HepG2 (cell line): ENCODE results near the gene COX7A2L. TPM values are rescaled to one million over a fixed set of nuclear protein-coding genes. Genes with fewer than 3 reads are reported as not detected.

Experiments
- ATAC-seq: fragments of 200-7000 bp; cut with Tn5 transposase; 3 replicates; pipeline ENCODE4 v1.9.1; 2020; ENCODE audit warnings: mild to moderate bottlenecking, moderate library complexity
- BruUV-seq: library from RNA; stranded (reverse); fragments of 400-500 nt; replicated peaks from 2 replicates; lab custom pipeline; 2021; lab: Mats Ljungman, UMichigan
- CTCF ChIA-PET: fragments of 300-600 bp; formaldehyde crosslinking; extraction: SDS; loops from one replicate; lab custom pipeline; 2021; ENCODE audit warnings: low total read pairs, inconsistent platforms, low intra/inter-chr PET ratio; lab: Yijun Ruan, JAX
- POLR2A ChIA-PET: fragments of 350-600 bp; sonication (Branson Sonifier 250); formaldehyde crosslinking; loops from one replicate; lab custom pipeline; 2020; ENCODE audit warnings: antibody characterized with exemption, inconsistent platforms; lab: Yijun Ruan, JAX
- DNase-seq: peaks from one replicate; pipeline ENCODE4 v3.0.0-alpha.2; 2015; ENCODE audit warnings: low spot score
- FAIRE-seq: peaks from 3 replicates; lab custom pipeline; 2011; peaks lifted over from hg19 to GRCh38; lab: Jason Lieb, UNC
- H2AFZ ChIP-seq: one replicate; pipeline ENCODE4 v1.6.1; 2011; ENCODE audit warnings: low read length, inconsistent platforms
- H3K27ac ChIP-seq: fragments of 300-600 bp; 3 replicates; pipeline ENCODE4 v1.8.0; 2011; ENCODE audit warnings: mixed run types, mild to moderate bottlenecking, mixed read lengths, low read length, inconsistent platforms; ENCODE audit not compliant: insufficient read depth; ENCODE audit errors: extremely low read length
- H3K27me3 ChIP-seq, 2 experiments: fragments of 200-600 bp in 1 of 2; 2 replicates in 1 of 2; 3 replicates in 1 of 2; pipeline versions ENCODE4 v1.6.0 to v1.8.0; 2011; ENCODE audit warnings: low read length in 2 of 2, mild to moderate bottlenecking in 2 of 2, moderate library complexity in 2 of 2, inconsistent platforms in 1 of 2; ENCODE audit not compliant: insufficient read depth in 2 of 2, control insufficient read depth in 1 of 2
- H3K36me3 ChIP-seq, 2 experiments: fragments of 200-600 bp in 1 of 2; replicated peaks in 1 of 2; 2 replicates in 1 of 2; 3 replicates in 1 of 2; pipeline versions ENCODE4 v1.5.1 to v1.8.0; 2011; ENCODE audit warnings: low read length in 2 of 2, inconsistent platforms in 1 of 2; ENCODE audit not compliant: insufficient read depth in 2 of 2, control insufficient read depth in 1 of 2
- H3K4me1 ChIP-seq: 2 replicates; pipeline ENCODE4 v1.5.1; 2012; ENCODE audit warnings: low read length, inconsistent platforms; ENCODE audit not compliant: insufficient read depth
- H3K4me2 ChIP-seq: 2 replicates; pipeline ENCODE4 v1.6.0; 2011; ENCODE audit warnings: low read depth, low read length, inconsistent platforms
- H3K4me3 ChIP-seq, 3 experiments: fragments of 200-600 bp in 1 of 3; sonication (generic), shearing (Covaris generic) in 1 of 3; replicated peaks in 1 of 3; 2 replicates each; pipeline ENCODE4 v1.5.1; 2011 to 2016; ENCODE audit warnings: low read length in 3 of 3, inconsistent platforms in 2 of 3, low read depth in 2 of 3, mild to moderate bottlenecking in 2 of 3, control low read depth in 1 of 3, mixed read lengths in 1 of 3; ENCODE audit not compliant: insufficient read depth in 1 of 3
- H3K79me2 ChIP-seq: one replicate; pipeline ENCODE4 v1.6.1; 2011; ENCODE audit warnings: low read length, inconsistent platforms; ENCODE audit not compliant: insufficient read depth
- H3K9ac ChIP-seq: 2 replicates; pipeline ENCODE4 v1.6.0; 2011; ENCODE audit warnings: mild to moderate bottlenecking, low read depth, low read length, inconsistent platforms; ENCODE audit not compliant: insufficient read depth
- H3K9me3 ChIP-seq: 2 replicates; pipeline ENCODE4 v1.5.1; 2012; ENCODE audit warnings: mild to moderate bottlenecking, low read length
- H4K20me1 ChIP-seq: 2 replicates; pipeline ENCODE4 v1.6.0; 2011; ENCODE audit warnings: inconsistent platforms, mild to moderate bottlenecking, low read length, moderate library complexity; ENCODE audit not compliant: insufficient read depth
- ATAD3A ChIP-seq: sonication (generic); formaldehyde crosslinking; IDR thresholded peaks from 2 replicates; pipeline ENCODE4 v1.4.0; 2020; ENCODE audit warnings: missing genetic modification reagents
- CENPX ChIP-seq: sonication (generic); formaldehyde crosslinking; IDR thresholded peaks from 2 replicates; pipeline ENCODE4 v1.9.0; 2021; ENCODE audit warnings: mild to moderate bottlenecking, missing genetic modification reagents, moderate library complexity
- HNRNPK ChIP-seq: fragments of 200-400 bp; formaldehyde crosslinking; IDR thresholded peaks from 2 replicates; pipeline ENCODE4 v1.6.1; 2018; ENCODE audit warnings: low read length, low read depth, moderate library complexity, mild to moderate bottlenecking; ENCODE audit not compliant: poor library complexity, severe bottlenecking
- MLX ChIP-seq: IDR thresholded peaks from 2 replicates; pipeline ENCODE4 v1.6.1; 2016
- NFE2 ChIP-seq: sonication (generic); formaldehyde crosslinking; IDR thresholded peaks from 2 replicates; pipeline ENCODE4 v1.4.0; 2020; ENCODE audit warnings: missing genetic modification reagents
- PRMT3 ChIP-seq: sonication (generic); formaldehyde crosslinking; IDR thresholded peaks from 2 replicates; pipeline ENCODE4 v1.8.1; 2022; ENCODE audit warnings: low read depth, mild to moderate bottlenecking, moderate library complexity, missing genetic modification reagents, borderline replicate concordance
- SYNCRIP ChIP-seq: fragments of 200-400 bp; formaldehyde crosslinking; IDR thresholded peaks from 2 replicates; pipeline ENCODE4 v1.6.1; 2018; ENCODE audit warnings: mild to moderate bottlenecking, low read depth, low read length; ENCODE audit not compliant: insufficient read depth
- ZKSCAN1 ChIP-seq: fragments of 150-350 bp; IDR thresholded peaks from 2 replicates; pipeline ENCODE4 v1.6.1; 2014; ENCODE audit warnings: low read length
- ZNF260 ChIP-seq: sonication (generic); formaldehyde crosslinking; IDR thresholded peaks from 2 replicates; pipeline ENCODE4 v1.4.0; 2020; ENCODE audit warnings: missing genetic modification reagents, low read depth, mild to moderate bottlenecking, borderline replicate concordance
- ZSCAN29 ChIP-seq: sonication (generic); formaldehyde crosslinking; conservative IDR thresholded peaks from 2 replicates; pipeline ENCODE4 v1.4.0; 2020; ENCODE audit warnings: mild to moderate bottlenecking, missing genetic modification reagents
- ZSCAN5A ChIP-seq: sonication (generic); formaldehyde crosslinking; IDR thresholded peaks from 2 replicates; pipeline ENCODE4 v1.8.0; 2022; ENCODE audit warnings: mild to moderate bottlenecking, missing genetic modification reagents, borderline replicate concordance
- WGBS: methylation state at CpG from one replicate; pipeline ENCODE4 v1.1.6; 2017; ENCODE audit warnings: low lambda C conversion rate; 5-methylcytosine and 5-hydroxymethylcytosine counted together
- in situ Hi-C: cut with HindIII; loops from 2 replicates; pipeline ENCODE4 v1.10.0; 2017; ENCODE audit warnings: low pct_unique_long_range_greater_than_20kb; ENCODE audit not compliant: extremely low pct_ligation_motif_present
- intact Hi-C: fragments of 100-400 bp; cut with micrococcal nuclease; formaldehyde crosslinking; loops from one replicate; pipeline ENCODE4 v1.10.0; 2022; ENCODE audit not compliant: unreplicated experiment
- polyA plus RNA-seq, 8 experiments: library from polyadenylated mRNA; depleted of rRNA in 3 of 8; stranded (reverse) in 7 of 8; unstranded in 1 of 8; fragments of >200 nt; fragmentation: Illumina TruSeq in 4 of 8; extraction: Trizol in 4 of 8; gene quantifications; 2 replicates each; pipeline versions ENCODE4 v1.2.1 to v1.2.3, GENCODE V29; 2011 to 2016; ENCODE audit warnings: low read depth in 4 of 8, missing spikeins in 1 of 8, mixed read lengths in 1 of 8; ENCODE audit not compliant: insufficient read depth in 1 of 8
- total RNA-seq, 5 experiments: library from RNA; depleted of rRNA; stranded (reverse); fragments of >200 nt; fragmentation: Illumina TruSeq; extraction: Trizol; gene quantifications; 2 replicates each; pipeline ENCODE4 v1.2.3, GENCODE V29; 2016; ENCODE audit warnings: low read depth in 1 of 5
- TF ChIP-seq, protein P1 (sequence below): sonication (generic); IDR thresholded peaks from 2 replicates; pipeline ENCODE4 v1.6.1; 2016; ENCODE audit warnings: low read depth, borderline replicate concordance
- TF ChIP-seq, protein P2 (sequence below): IDR thresholded peaks from 2 replicates; pipeline ENCODE4 v1.6.1; 2012; ENCODE audit warnings: low read depth, low read length, improper control_type of control experiment

Gene COX7A2L
- total and polyA plus RNA-seq, 2 of the 13 experiments (the other 11 are each of a cell fraction or from before 2014, with no cell fraction given) = 155 to 201 TPM

DNA sequence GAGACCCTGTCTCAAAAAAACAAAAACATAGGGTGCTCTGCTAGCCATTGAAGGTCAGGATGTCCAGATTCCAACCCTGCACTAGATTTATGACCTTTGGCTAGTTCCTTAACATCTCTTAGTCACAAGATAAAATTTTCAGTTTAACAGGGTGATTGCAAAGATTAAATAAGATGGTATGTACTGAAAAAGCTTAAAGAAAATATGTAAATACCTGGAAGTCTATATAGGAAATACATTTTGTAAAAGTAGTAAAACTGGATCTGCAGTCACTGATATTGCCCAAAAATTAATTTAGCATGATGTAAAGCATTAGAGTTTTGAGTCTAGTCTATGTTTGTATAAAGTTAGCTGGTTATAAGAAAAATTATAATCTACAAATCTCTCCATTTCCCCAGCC, 5.4 kb upstream of the COX7A2L start:
- Histone ChIP-seq H2AFZ (no peak overlapping the region), H3K79me2 (no peaks in the 10 kb centered on the region), H3K9me3 (no peaks in the 10 kb centered on the region), H3K4me1 (peaks cover 15% of the 10 kb centered on the region), H4K20me1 (no peaks in the 10 kb centered on the region), H3K27me3 (no peaks in the 10 kb centered on the region), H3K27ac (no peak overlapping the region), H3K4me2 (no peak overlapping the region), H3K9ac (no peak overlapping the region), H3K4me3 (no peak overlapping the region), H3K36me3 (no peaks in the 10 kb centered on the region)
- TF ChIP-seq PRMT3 = no peak
- peak; percentile 20 for TF ChIP-seq HNRNPK
- intact Hi-C loops (no loop called here), in situ Hi-C loops (loop anchor here (25.0 kb wide), 1 partner anchor 504 kb away; no protein-coding TSS in a partner anchor)
- ChIA-PET POLR2A (no interaction called here), CTCF (no interaction called here)
- FAIRE-seq (no peak), ATAC-seq (no peak), DNase-seq (no peak)
- no TSS peak for BruUV-seq

DNA sequence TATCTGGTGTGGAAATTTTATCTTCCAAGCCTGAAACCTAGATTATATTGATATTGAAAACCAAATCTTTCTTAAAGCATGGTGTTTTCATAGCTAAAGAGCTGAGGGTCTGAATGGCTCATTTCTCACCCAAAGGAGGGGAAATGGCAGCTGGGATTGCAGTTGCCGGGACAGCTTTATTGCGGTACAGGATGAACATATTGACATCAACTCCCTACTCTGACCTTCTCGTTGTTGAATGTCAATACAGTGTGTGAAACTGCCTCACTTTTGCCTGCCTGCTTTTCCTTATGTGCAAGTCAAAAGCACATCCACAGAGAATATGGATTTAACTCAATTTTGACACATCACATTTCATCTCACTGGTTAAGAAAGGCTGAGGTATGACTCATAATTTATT, 3.6 kb upstream of the COX7A2L start:
- Histone ChIP-seq H3K27me3 (no peaks in the 10 kb centered on the region; a peak in 1 of 5 replicates), H3K36me3 (no peaks in the 10 kb centered on the region), H3K9me3 (no peaks in the 10 kb centered on the region), H2AFZ (no peak overlapping the region), H3K79me2 (peaks cover 13% of the 10 kb centered on the region), H3K4me2 (no peak overlapping the region), H3K27ac (no peak overlapping the region), H4K20me1 (no peaks in the 10 kb centered on the region; the same call in 1 of the 2 replicates), H3K4me3 (no peak overlapping the region), H3K9ac (no peak overlapping the region), H3K4me1 (peaks cover 16% of the 10 kb centered on the region)
- no peak for ATAC-seq
- WGBS = 37% methylated on average over 3 of the region's 3 CpGs
- in situ Hi-C loops (loop anchor here (25.0 kb wide), 1 partner anchor 502 kb away; no protein-coding TSS in a partner anchor), intact Hi-C loops (loop anchor here (5.0 kb wide), 2 partner anchors 128 to 298 kb away; partner anchors contain the start of gene KCNG3)
- CTCF ChIA-PET = no interaction called here
- no TSS peak for BruUV-seq
- POLR2A ChIA-PET = no interaction called here
- DNase-seq = no peak
- FAIRE-seq = no peak
- TF ChIP-seq ATAD3A (CRISPR knock-in tag) (no peak), CENPX (CRISPR knock-in tag) (no peak), ZSCAN29 (CRISPR knock-in tag) (no peak), ZNF260 (CRISPR knock-in tag) (no peak), SYNCRIP (no peak), ZSCAN5A (CRISPR knock-in tag) (no peak), MLX (no peak), ZKSCAN1 (no peak), NFE2 (CRISPR knock-in tag) (no peak)
- TF ChIP-seq, protein P1, sequence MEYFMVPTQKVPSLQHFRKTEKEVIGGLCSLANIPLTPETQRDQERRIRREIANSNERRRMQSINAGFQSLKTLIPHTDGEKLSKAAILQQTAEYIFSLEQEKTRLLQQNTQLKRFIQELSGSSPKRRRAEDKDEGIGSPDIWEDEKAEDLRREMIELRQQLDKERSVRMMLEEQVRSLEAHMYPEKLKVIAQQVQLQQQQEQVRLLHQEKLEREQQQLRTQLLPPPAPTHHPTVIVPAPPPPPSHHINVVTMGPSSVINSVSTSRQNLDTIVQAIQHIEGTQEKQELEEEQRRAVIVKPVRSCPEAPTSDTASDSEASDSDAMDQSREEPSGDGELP = no peak
- TF ChIP-seq, protein P2, sequence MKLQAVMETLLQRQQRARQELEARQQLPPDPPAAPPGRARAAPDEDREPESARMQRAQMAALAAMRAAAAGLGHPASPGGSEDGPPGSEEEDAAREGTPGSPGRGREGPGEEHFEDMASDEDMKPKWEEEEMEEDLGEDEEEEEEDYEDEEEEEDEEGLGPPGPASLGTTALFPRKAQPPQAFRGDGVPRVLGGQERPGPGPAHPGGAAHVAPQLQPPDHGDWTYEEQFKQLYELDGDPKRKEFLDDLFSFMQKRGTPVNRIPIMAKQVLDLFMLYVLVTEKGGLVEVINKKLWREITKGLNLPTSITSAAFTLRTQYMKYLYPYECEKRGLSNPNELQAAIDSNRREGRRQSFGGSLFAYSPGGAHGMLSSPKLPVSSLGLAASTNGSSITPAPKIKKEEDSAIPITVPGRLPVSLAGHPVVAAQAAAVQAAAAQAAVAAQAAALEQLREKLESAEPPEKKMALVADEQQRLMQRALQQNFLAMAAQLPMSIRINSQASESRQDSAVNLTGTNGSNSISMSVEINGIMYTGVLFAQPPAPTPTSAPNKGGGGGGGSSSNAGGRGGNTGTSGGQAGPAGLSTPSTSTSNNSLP = no peak
